Activated CD4-positive, alpha-beta T cell treated with anti-CD3 and anti-CD28 coated beads, Interleukin-2, amount 50 U/mL, for 48 hours (primary cell): ENCODE measurements around the gene POLR1G.
"Not testable (repeated sequence)": the region's sequence is repeated elsewhere in the genome, so short reads cannot be mapped to it uniquely, and the experiment has no call there.

Source experiments
- DNase-seq, 2 experiments: peaks; one replicate each; pipeline ENCODE4 v3.0.0-alpha.2; 2020

The POLR1G gene

GRCh38 chr19:45401815-45402214 lies 4.6 kb upstream of the POLR1G start:
- no peak for DNase-seq

- peak in 1 of 2 experiments; percentile 43 for DNase-seq
Observed at GRCh38 chr19:45402298-45403061, 4.0 kb upstream of the POLR1G start.

- no peak for DNase-seq
Observed at GRCh38 chr19:45403272-45403671, 3.2 kb upstream of the POLR1G start.

GRCh38 chr19:45403781-45404556 lies 2.5 kb upstream of the POLR1G start:
- peak; percentile 75 to 79 for DNase-seq

- DNase-seq = peak; percentile 74 to 81
Observed at GRCh38 chr19:45404557-45405434, 1.6 kb upstream of the POLR1G start, which contains the start of gene PPP1R13L. Gene PPP1R13L, minus strand, starts transcription at chr19:45405069. Its CDS starts 6,751 bp downstream, at chr19:45398318.

- peak; percentile 85 to 89 for DNase-seq
Observed at GRCh38 chr19:45405435-45406225, 814 bp upstream of the POLR1G start.

GRCh38 chr19:45407091-45407375 lies 589 bp downstream of the POLR1G start:
- DNase-seq = no peak

GRCh38 chr19:45407585-45407984 lies 1.1 kb downstream of the POLR1G start:
- not testable (repeated sequence) for DNase-seq

- no peak for DNase-seq
Observed at GRCh38 chr19:45408121-45408520, 1.7 kb downstream of the POLR1G start.

- no peak for DNase-seq
Observed at GRCh38 chr19:45408830-45409556, 2.5 kb downstream of the POLR1G start.

GRCh38 chr19:45409557-45409920 lies 3.1 kb downstream of the POLR1G start:
- DNase-seq = no peak

- not testable (repeated sequence) for DNase-seq
Observed at GRCh38 chr19:45410330-45410729, 3.9 kb downstream of the POLR1G start.

GRCh38 chr19:45413497-45413896 lies 7.1 kb downstream of the POLR1G start:
- DNase-seq = no peak

- no peak for DNase-seq
Observed at GRCh38 chr19:45414468-45414867, 8.0 kb downstream of the POLR1G start.

- DNase-seq = no peak
Observed at GRCh38 chr19:45417151-45417550, 10.7 kb downstream of the POLR1G start.

GRCh38 chr19:45418802-45419201 lies 12.4 kb downstream of the POLR1G start:
- DNase-seq = no peak

- DNase-seq = no peak
Observed at GRCh38 chr19:45419396-45419795, 13.0 kb downstream of the POLR1G start.

GRCh38 chr19:45419895-45420294 lies 13.5 kb downstream of the POLR1G start:
- no peak for DNase-seq

GRCh38 chr19:45420356-45420755 lies 13.9 kb downstream of the POLR1G start:
- no peak for DNase-seq

- no peak for DNase-seq
Observed at GRCh38 chr19:45420871-45421270, 14.4 kb downstream of the POLR1G start.

- DNase-seq = no peak
Observed at GRCh38 chr19:45421947-45422498, 15.6 kb downstream of the POLR1G start.
